ENCODE data around the gene NCOR2. TPM values are rescaled to one million over a fixed set of nuclear protein-coding genes. Genes with fewer than 3 reads are reported as not detected.

NCOR2 gene
- total and polyA plus RNA-seq, 2 of the 8 experiments (the other 6 are each of a cell fraction or from before 2014, with no cell fraction given): 14.8 to 275 TPM

DNA sequence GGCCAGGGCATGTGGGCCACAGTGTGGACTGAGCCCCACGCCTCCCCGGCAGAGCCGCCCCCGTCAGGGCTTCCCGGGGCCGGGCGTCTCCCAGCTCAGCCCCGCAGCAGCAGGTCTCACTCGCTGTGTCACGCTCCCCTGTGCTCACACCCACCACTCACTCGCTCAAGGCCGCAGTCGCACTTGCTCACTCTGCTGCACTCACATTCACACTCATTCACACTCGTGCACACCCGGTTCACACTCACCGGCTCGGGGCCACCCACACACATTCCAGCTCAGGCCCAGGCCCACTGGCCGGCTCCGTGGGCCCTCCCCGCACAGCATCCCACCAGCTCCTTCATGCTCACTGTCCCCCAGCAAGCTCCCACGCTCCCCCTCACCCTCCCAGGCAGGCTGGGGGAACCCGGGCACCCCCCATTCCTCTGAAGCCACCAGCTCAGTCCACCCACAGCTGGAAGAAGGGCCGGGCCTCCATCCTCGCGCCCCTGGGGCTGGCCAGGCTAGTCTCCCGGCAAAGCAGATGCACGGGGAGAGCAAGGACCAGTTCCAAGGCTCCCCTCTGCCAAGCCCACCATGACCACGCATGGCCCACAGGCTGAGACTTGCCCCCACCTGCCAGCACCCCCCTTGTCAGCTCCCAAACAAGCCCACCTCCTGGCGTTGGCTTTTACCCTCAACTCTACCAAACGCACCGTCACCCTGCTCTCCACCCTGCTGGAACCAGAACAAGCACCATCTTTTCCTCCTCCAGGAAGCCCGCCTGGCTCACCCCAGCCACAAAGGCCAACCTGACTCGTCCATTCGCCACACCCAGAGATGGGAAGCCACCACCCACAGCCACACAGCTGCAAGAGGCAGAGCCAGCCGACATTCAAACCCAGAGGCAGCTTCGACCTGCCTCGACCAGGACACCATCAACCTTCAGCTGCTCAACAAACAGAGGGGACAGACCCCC lies 28.0 kb downstream of the NCOR2 start (continued):
- TF ChIP-seq NRF1 (IDR thresholded peaks at IDR 0.05; ENCODE audit: low read depth, low read length) (no peak), RAD21 (IDR thresholded peaks at IDR 0.05 in 1 of 2, conservative IDR thresholded peaks at IDR 0.05 in 1 of 2; ENCODE audit: low read depth in 2 of 2, low read length in 2 of 2) (no peak)

Data from H1 (cell line).